Stimulated activated CD4-positive, alpha-beta T cell treated with anti-CD3 and anti-CD28 coated beads, Interleukin-1b, Interleukin-23, amount 100 ng/mL, for 1 hour (primary cell): ENCODE data around the gene TIGAR.

Source experiments
- DNase-seq, 2 donors: peaks; one replicate each; pipeline ENCODE4 v3.0.0-alpha.2; 2020; ENCODE audit warnings: low read depth in 2 of 2

Gene TIGAR

GRCh38 chr12:4282892-4283511, 38.0 kb upstream of the TIGAR start:
- DNase-seq: no peak

- no peak for DNase-seq
These were observed 37.3 kb upstream of the TIGAR start for GRCh38 chr12:4283512-4284255.

- DNase-seq: no peak
These were observed 36.7 kb upstream of the TIGAR start for GRCh38 chr12:4284306-4284705.

- DNase-seq: no peak
These were observed 35.9 kb upstream of the TIGAR start for GRCh38 chr12:4285070-4285469.

- DNase-seq: no peak
These were observed 34.8 kb upstream of the TIGAR start for GRCh38 chr12:4286228-4286627.

- no peak for DNase-seq
These were observed 34.2 kb upstream of the TIGAR start for GRCh38 chr12:4286771-4287317.

GRCh38 chr12:4287325-4288211, 33.4 kb upstream of the TIGAR start:
- DNase-seq: no peak

GRCh38 chr12:4288296-4289131, 32.5 kb upstream of the TIGAR start:
- DNase-seq: no peak

- no peak for DNase-seq
These were observed 31.7 kb upstream of the TIGAR start for GRCh38 chr12:4289231-4289878.

GRCh38 chr12:4289998-4290790, 30.8 kb upstream of the TIGAR start:
- DNase-seq: no peak

- no peak for DNase-seq
These were observed 28.5 kb upstream of the TIGAR start for GRCh38 chr12:4292341-4293073.

- DNase-seq: no peak
These were observed 27.6 kb upstream of the TIGAR start for GRCh38 chr12:4293299-4293965.

- DNase-seq: no peak
These were observed 27.0 kb upstream of the TIGAR start for GRCh38 chr12:4293966-4294505.

- DNase-seq: no peak
These were observed 24.3 kb upstream of the TIGAR start for GRCh38 chr12:4296751-4297150.

- DNase-seq: no peak
These were observed 23.4 kb upstream of the TIGAR start for GRCh38 chr12:4297617-4298016.

- DNase-seq: no peak
These were observed 20.1 kb upstream of the TIGAR start for GRCh38 chr12:4300883-4301282.

- DNase-seq: no peak
These were observed 19.0 kb upstream of the TIGAR start for GRCh38 chr12:4301932-4302501.

- no peak for DNase-seq
These were observed 18.1 kb upstream of the TIGAR start for GRCh38 chr12:4302881-4303280.
